RWPE1 (cell line): Measurements from ENCODE around the gene AP5S1.

Experiments used
- CTCF ChIA-PET: fragments of 350-600 bp; sonication (Branson Sonifier 250); formaldehyde crosslinking; extraction: SDS; loops from one replicate; lab custom pipeline; 2021; lab: Yijun Ruan, JAX
- POLR2A ChIA-PET: fragments of 400-600 bp; formaldehyde crosslinking; extraction: SDS; loops from one replicate; lab custom pipeline; 2020; ENCODE audit warnings: antibody characterized with exemption; ENCODE audit not compliant: low non-redundant PET; lab: Yijun Ruan, JAX
- DNase-seq: peaks from one replicate; pipeline ENCODE4 v3.0.0; 2012; ENCODE audit warnings: low spot score
- H3K27ac ChIP-seq: fragments of 450-650 bp; 2 replicates; pipeline ENCODE4 v1.5.1; 2017
- TF ChIP-seq, protein P1 (sequence below): fragments of 450-650 bp; conservative IDR thresholded peaks from 2 replicates; pipeline ENCODE4 v1.5.1; 2017; ENCODE audit warnings: low read depth, mild to moderate bottlenecking

The AP5S1 gene

DNA sequence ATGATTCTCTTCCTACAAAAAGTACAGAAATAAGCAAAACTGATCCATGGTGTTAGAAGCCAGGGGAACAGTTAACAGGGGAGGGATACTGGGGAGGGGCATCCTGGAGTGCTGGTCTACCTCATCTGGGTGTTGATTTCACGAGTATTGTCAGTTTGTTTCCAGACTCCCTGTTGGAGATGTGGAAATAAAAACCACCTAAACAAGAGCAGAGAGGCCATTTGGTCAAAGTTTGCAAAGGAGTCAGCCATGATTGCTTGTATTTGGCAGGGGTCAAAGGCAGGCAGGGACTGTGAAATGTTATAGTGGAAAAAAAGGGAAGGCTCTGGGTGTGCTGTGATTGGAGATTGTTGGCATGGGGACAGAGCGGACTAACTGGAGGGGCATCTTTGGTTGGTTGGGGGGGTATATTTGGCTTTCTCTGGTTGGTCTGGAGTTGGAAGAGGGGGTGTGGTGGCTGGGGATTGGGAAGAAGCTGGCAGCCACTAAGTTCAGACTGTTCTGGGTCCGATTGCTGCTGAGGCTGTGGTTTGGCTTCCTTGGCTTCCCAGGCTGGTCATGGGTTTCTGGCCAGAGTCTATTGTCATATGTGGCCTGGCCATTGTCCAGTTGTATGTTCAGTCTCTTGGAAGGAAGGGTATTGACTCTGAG, 54.0 kb downstream of the AP5S1 start:
- POLR2A ChIA-PET: interaction anchor here (0.6 kb wide), 1 partner anchor 20 kb away, joined by 5 read pairs; no protein-coding TSS in a partner anchor
- DNase-seq: no peak
- CTCF ChIA-PET: interaction anchor here (0.6 kb wide), 1 partner anchor 140 kb away, joined by 3 read pairs; no protein-coding TSS in a partner anchor
- H3K27ac ChIP-seq: 0 out of 2 replicates have a peak overlapping the region, but pooled peaks have one; percentile 7
- TF ChIP-seq, protein P1, sequence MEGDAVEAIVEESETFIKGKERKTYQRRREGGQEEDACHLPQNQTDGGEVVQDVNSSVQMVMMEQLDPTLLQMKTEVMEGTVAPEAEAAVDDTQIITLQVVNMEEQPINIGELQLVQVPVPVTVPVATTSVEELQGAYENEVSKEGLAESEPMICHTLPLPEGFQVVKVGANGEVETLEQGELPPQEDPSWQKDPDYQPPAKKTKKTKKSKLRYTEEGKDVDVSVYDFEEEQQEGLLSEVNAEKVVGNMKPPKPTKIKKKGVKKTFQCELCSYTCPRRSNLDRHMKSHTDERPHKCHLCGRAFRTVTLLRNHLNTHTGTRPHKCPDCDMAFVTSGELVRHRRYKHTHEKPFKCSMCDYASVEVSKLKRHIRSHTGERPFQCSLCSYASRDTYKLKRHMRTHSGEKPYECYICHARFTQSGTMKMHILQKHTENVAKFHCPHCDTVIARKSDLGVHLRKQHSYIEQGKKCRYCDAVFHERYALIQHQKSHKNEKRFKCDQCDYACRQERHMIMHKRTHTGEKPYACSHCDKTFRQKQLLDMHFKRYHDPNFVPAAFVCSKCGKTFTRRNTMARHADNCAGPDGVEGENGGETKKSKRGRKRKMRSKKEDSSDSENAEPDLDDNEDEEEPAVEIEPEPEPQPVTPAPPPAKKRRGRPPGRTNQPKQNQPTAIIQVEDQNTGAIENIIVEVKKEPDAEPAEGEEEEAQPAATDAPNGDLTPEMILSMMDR: no peak

DNA sequence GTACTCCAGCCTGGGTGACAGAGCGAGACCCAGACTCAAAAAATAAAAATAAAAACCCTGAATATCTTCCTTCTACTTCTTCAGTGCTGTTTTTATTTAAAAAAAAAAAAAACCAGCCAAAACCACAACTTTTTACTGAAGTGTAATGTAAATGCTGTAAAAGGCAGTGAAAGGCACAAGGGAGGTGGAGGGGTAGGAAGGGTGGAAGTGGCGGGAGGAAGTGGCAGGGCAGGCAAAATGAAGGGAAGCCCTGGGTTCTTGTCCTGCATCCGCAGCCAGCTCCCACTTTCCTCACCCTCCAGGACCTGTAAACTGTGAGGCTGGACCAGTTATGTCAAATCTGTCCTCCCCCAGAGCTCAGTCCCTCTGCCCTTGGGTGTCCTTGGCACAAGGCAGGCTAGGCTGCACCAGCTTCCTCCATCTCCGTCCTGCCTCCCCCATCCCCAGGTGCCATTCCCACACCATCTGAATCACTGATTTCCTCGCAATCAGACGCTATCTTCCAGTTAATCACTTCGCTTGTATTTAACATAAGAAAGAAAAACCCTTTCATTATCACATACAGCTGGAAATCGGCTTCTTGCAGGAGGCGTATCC, 55.1 kb downstream of the AP5S1 start:
- TF ChIP-seq, protein P1: no peak
- POLR2A ChIA-PET: no interaction called here
- DNase-seq: no peak
- CTCF ChIA-PET: interaction anchor here (0.6 kb wide), 1 partner anchor 95 kb away, joined by 5 read pairs; no protein-coding TSS in a partner anchor
- H3K27ac ChIP-seq: no peak overlapping the region

DNA sequence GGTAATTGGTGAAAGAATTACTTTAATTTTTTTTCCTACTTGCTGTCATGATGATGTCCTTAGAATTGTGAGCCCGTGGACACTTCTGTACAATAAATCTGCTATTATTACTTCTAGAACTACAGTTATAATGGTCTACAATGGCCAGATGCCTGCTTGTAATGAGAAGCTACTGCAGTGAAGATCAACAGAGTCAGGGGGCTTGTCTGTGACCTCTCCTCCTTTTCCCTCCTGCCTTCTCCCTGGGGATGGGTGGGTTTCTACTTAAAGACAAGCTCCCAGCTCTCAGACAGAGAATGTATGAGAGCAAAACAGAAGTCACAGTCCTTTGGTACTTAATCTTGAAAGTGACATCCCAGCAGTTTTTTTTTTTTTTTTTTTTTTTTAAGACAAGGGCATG, 55.7 kb downstream of the AP5S1 start:
- TF ChIP-seq, protein P1: no peak
- no peak for DNase-seq
- ChIA-PET CTCF (no interaction called here), POLR2A (no interaction called here)
- H3K27ac ChIP-seq: no peak overlapping the region

DNA sequence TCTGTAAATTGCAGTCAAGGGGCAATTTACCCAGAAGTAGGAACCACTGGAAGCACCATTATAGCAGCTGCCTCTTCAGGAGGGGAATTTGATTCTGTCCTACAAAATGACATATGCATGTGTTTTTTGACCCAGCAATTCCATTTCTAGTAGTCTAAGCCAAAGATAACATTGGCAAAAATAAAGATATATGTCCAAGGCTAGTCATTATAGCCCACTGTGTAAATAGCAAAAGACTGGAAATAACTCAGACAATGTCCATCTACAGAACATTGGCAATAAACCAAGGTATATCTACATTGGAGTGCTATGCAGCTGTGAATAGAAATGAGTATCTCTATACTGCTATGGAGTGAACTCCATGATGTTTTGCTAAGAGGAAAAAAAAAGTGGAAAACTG, 56.3 kb downstream of the AP5S1 start:
- ChIA-PET CTCF (interaction anchor here (0.7 kb wide), 1 partner anchor 9 kb away, joined by 3 read pairs; no protein-coding TSS in a partner anchor), POLR2A (no interaction called here)
- no peak for DNase-seq
- no peak overlapping the region for H3K27ac ChIP-seq
- TF ChIP-seq, protein P1: no peak
